Measurements from ENCODE around the gene NCOA7. TPM values are rescaled to one million over a fixed set of nuclear protein-coding genes. Genes with fewer than 3 reads are reported as not detected.

NCOA7 gene
- total RNA-seq, 4 donors from 2014 or later = 9.0 to 36.2 (median 21.8) TPM

DNA sequence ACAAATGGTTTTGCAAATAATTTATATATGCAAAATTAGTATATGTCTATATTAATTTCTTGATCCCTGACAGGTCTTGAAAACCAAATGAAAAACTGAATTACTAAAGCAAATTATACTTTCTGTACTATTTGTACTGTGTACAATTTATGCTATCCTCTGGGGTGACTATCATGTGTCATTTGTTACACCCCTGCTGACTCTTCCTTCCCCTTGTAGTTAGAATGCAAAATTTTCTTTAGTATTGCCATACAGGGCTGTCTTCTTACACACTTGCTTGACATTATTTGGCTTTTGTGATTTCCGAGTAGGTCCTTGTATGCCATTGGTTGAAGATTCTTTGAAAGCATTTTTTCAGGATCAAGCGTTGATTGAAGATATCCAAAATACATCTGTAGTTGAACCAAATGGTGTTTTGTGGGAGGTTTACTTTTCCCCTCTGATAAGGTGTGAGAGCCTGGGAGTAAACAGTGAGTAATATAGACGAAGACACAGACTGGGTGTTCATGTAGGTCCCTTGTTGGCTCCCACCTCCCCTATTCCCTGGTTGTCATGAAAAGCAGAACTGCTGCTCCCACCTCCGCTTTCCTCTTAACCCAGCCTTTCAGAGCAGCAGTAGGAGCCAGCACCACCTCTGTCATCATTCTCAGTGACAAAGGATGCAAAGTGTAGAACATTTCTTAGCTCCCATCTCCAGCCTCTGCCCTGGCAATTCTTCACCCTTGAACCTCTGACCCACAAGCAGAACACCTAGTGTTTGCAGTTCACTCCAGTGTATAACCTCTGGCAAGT is 29.0 kb downstream of the NCOA7 start:
- Histone ChIP-seq H3K4me3 (replicated peaks in 1 of 3) (no peak overlapping the region), H3K4me1 (peaks cover 5 to 18% of the 10 kb centered on the region in 2 donors), H3K9me3 (no peaks in the 10 kb centered on the region), H3K27me3 (no peaks in the 10 kb centered on the region), H3K36me3 (no peaks in the 10 kb centered on the region), H3K27ac (no peak overlapping the region)
- intact Hi-C loops (cut with DNase I) = no loop called here
- TF ChIP-seq POLR2A (IDR thresholded peaks at IDR 0.05) = no peak
- TF ChIP-seq, protein P1, sequence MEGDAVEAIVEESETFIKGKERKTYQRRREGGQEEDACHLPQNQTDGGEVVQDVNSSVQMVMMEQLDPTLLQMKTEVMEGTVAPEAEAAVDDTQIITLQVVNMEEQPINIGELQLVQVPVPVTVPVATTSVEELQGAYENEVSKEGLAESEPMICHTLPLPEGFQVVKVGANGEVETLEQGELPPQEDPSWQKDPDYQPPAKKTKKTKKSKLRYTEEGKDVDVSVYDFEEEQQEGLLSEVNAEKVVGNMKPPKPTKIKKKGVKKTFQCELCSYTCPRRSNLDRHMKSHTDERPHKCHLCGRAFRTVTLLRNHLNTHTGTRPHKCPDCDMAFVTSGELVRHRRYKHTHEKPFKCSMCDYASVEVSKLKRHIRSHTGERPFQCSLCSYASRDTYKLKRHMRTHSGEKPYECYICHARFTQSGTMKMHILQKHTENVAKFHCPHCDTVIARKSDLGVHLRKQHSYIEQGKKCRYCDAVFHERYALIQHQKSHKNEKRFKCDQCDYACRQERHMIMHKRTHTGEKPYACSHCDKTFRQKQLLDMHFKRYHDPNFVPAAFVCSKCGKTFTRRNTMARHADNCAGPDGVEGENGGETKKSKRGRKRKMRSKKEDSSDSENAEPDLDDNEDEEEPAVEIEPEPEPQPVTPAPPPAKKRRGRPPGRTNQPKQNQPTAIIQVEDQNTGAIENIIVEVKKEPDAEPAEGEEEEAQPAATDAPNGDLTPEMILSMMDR (IDR thresholded peaks at IDR 0.05) = no peak
- DNase-seq = no peak
- WGBS, 2 donors = 96 to 97% methylated on average over 4 of the region's 4 CpGs

DNA sequence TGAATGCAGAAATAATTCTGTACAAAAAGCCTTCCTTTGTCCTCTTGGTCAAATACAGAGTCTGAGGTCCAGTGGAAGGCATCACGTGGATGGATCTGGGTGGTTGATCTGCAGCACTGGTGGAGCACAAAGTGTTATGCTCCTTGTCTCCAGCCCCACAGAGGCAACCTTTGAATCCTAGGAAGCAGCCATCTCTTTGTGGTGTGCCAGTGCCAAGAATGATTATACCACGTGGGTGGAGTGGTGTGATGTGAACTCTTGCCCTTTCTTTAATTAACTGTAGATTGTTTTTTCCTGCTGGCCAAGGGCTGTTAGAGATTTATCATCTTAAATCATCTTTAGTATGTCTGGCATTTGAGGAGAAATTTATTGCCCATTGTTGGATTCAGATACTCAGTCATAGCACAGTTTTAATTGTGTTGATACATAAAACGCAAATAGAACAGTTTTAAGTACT is 31.1 kb downstream of the NCOA7 start:
- peaks cover 5 to 17% of the 10 kb centered on the region in 2 donors for H3K4me1 ChIP-seq
- no peak overlapping the region for H3K27ac ChIP-seq
- no peak overlapping the region for H3K4me3 ChIP-seq (replicated peaks in 1 of 3)
- WGBS, 2 donors = 54 to 81% methylated on average over 3 of the region's 3 CpGs
- intact Hi-C loops (cut with DNase I) = no loop called here
- TF ChIP-seq POLR2A (IDR thresholded peaks at IDR 0.05) = no peak
- TF ChIP-seq, protein P1 (IDR thresholded peaks at IDR 0.05) = no peak
- H3K36me3 ChIP-seq = no peaks in the 10 kb centered on the region
- H3K27me3 ChIP-seq = no peaks in the 10 kb centered on the region
- no peaks in the 10 kb centered on the region for H3K9me3 ChIP-seq
- DNase-seq = no peak

DNA sequence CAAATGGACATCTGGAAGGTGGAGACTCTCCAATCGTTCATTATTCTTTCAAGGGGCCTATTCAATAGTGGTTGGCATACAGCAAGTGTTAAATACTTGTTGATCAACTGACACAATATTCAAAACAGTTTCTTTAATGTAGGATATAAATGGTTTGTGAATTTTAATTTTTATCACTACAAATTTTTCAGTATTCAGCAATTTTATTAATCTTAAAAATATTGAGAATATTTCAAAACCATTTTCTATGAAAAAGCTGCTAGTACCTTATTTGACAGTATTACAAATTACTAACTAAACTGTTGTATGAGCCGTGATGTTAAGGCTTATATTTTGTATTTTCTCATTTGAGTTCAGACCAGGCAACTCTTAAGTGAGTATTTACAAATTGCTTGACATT is 32.4 kb downstream of the NCOA7 start:
- no peak for DNase-seq
- Histone ChIP-seq H3K4me3 (replicated peaks in 1 of 3) (no peak overlapping the region), H3K27ac (no peak overlapping the region), H3K9me3 (no peaks in the 10 kb centered on the region), H3K36me3 (no peaks in the 10 kb centered on the region), H3K4me1 (peaks cover 5 to 12% of the 10 kb centered on the region in 2 donors), H3K27me3 (no peaks in the 10 kb centered on the region)
- TF ChIP-seq, protein P1 (IDR thresholded peaks at IDR 0.05) = no peak
- TF ChIP-seq POLR2A (IDR thresholded peaks at IDR 0.05) = no peak
- WGBS, 2 donors = 84 to 87% methylated on average over 2 of the region's 2 CpGs
- intact Hi-C loops (cut with DNase I) = no loop called here

DNA sequence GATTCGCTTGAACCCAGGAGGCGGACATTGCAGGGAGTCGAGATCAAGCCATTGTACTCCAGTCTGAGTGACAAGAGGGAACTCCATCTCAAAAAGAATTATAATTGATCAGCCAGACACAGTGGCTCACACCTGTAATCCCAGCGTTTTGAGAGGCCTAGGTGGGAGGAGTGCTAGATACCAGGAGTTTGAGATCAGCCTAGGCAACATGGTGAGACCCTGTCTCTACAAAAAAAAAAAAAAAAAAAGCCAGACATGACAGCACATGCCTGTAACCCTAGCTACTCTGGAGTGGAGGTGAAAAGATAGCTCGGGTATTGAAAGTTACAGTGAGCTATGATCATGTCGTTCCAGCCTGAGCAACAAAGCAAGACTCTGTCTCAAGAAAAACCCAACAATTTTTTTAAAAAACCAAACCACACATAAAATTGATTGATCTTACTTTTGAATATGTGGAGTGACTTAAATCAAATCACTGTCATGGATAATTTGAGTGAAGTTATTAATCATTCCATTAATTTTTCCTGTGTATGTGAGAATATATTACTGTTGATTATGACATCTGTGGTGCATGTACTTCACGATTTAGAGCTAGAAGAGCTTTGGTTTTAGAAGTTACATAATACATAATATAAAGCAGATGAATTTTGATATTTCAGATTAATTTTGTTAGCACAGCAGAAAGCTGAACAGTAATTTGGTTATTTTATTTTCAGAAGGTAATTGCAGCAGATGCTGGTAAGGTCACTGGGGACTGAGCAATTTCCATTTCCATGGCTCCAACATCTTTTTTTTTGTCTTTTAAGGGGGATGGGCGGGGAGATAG is 34.4 kb downstream of the NCOA7 start:
- Histone ChIP-seq H3K27me3 (no peaks in the 10 kb centered on the region), H3K9me3 (no peaks in the 10 kb centered on the region), H3K4me3 (replicated peaks in 1 of 3) (no peak overlapping the region), H3K27ac (no peak overlapping the region), H3K36me3 (no peaks in the 10 kb centered on the region), H3K4me1 (no peaks in the 10 kb centered on the region)
- TF ChIP-seq POLR2A (IDR thresholded peaks at IDR 0.05) = no peak
- TF ChIP-seq, protein P1 (IDR thresholded peaks at IDR 0.05) = no peak
- intact Hi-C loops (cut with DNase I) = no loop called here
- 86 to 89% methylated on average over 8 of the region's 8 CpGs for WGBS, 2 donors
- no peak for DNase-seq

Data from thyroid gland (tissue), 4 donors.